ENCODE results near the gene MED31. TPM values are rescaled to one million over a fixed set of nuclear protein-coding genes. Genes with fewer than 3 reads are reported as not detected.

Gene MED31
- total and polyA plus RNA-seq, 9 donors, result 13.6 to 20.2 (median 15.5) TPM

- 79% methylated on average over 3 of the region's 3 CpGs for WGBS (ENCODE audit: insufficient coverage)
- no peaks in the 10 kb centered on the region for H3K36me3 ChIP-seq (ENCODE audit: control insufficient read depth, insufficient read depth, low read length)
- no peak for DNase-seq
- no peak overlapping the region for H3K27ac ChIP-seq (ENCODE audit: low read length)
- no peak overlapping the region for H3K4me3 ChIP-seq (ENCODE audit: low read length)
- H3K9me3 ChIP-seq (replicated peaks; ENCODE audit: control insufficient read depth, low read depth, low read length), result no peaks in the 10 kb centered on the region
- no peaks in the 10 kb centered on the region for H3K4me1 ChIP-seq (ENCODE audit: control insufficient read depth, insufficient read depth, low read length)
- peaks cover 10% of the 10 kb centered on the region for H3K27me3 ChIP-seq (ENCODE audit: control insufficient read depth, insufficient read depth, low read length)
Measured at GRCh38 chr17:6691546-6691945, 40.1 kb upstream of the MED31 start.

GRCh38 chr17:6690641-6691040, 39.2 kb upstream of the MED31 start:
- Histone ChIP-seq H3K27me3 (ENCODE audit: control insufficient read depth, insufficient read depth, low read length) (peaks cover 10% of the 10 kb centered on the region), H3K36me3 (ENCODE audit: control insufficient read depth, insufficient read depth, low read length) (no peaks in the 10 kb centered on the region), H3K4me1 (ENCODE audit: control insufficient read depth, insufficient read depth, low read length) (no peaks in the 10 kb centered on the region), H3K27ac (ENCODE audit: low read length) (no peak overlapping the region), H3K9me3 (replicated peaks; ENCODE audit: control insufficient read depth, low read depth, low read length) (no peaks in the 10 kb centered on the region), H3K4me3 (ENCODE audit: low read length) (no peak overlapping the region)
- no peak for DNase-seq
- WGBS (ENCODE audit: insufficient coverage), result 76% methylated on average over 9 of the region's 11 CpGs

GRCh38 chr17:6688944-6689343, 37.5 kb upstream of the MED31 start:
- Histone ChIP-seq H3K27me3 (ENCODE audit: control insufficient read depth, insufficient read depth, low read length) (peaks cover 10% of the 10 kb centered on the region), H3K4me1 (ENCODE audit: control insufficient read depth, insufficient read depth, low read length) (no peaks in the 10 kb centered on the region), H3K27ac (ENCODE audit: low read length) (no peak overlapping the region), H3K4me3 (ENCODE audit: low read length) (no peak overlapping the region), H3K9me3 (replicated peaks; ENCODE audit: control insufficient read depth, low read depth, low read length) (no peaks in the 10 kb centered on the region), H3K36me3 (ENCODE audit: control insufficient read depth, insufficient read depth, low read length) (no peaks in the 10 kb centered on the region)
- WGBS (ENCODE audit: insufficient coverage), result 85% methylated on average over 9 of the region's 9 CpGs
- DNase-seq, result no peak

- WGBS (ENCODE audit: insufficient coverage), result 78% methylated on average over 2 of the region's 4 CpGs
- no peaks in the 10 kb centered on the region for H3K9me3 ChIP-seq (replicated peaks; ENCODE audit: control insufficient read depth, low read depth, low read length)
- peaks cover 7% of the 10 kb centered on the region for H3K27me3 ChIP-seq (ENCODE audit: control insufficient read depth, insufficient read depth, low read length)
- no peaks in the 10 kb centered on the region for H3K4me1 ChIP-seq (ENCODE audit: control insufficient read depth, insufficient read depth, low read length)
- DNase-seq, result no peak
- no peak overlapping the region for H3K4me3 ChIP-seq (ENCODE audit: low read length)
- H3K36me3 ChIP-seq (ENCODE audit: control insufficient read depth, insufficient read depth, low read length), result no peaks in the 10 kb centered on the region
- no peak overlapping the region for H3K27ac ChIP-seq (ENCODE audit: low read length)
Measured at GRCh38 chr17:6686026-6686425, 34.6 kb upstream of the MED31 start.

- 82% methylated on average over 14 of the region's 14 CpGs for WGBS (ENCODE audit: insufficient coverage)
- H3K36me3 ChIP-seq (ENCODE audit: control insufficient read depth, insufficient read depth, low read length), result no peaks in the 10 kb centered on the region
- H3K4me1 ChIP-seq (ENCODE audit: control insufficient read depth, insufficient read depth, low read length), result no peaks in the 10 kb centered on the region
Measured at GRCh38 chr17:6684881-6685767, 33.7 kb upstream of the MED31 start.

GRCh38 chr17:6684460-6684783, 33.0 kb upstream of the MED31 start:
- Histone ChIP-seq H3K9me3 (replicated peaks; ENCODE audit: control insufficient read depth, low read depth, low read length) (no peaks in the 10 kb centered on the region), H3K27ac (ENCODE audit: low read length) (no peak overlapping the region), H3K36me3 (ENCODE audit: control insufficient read depth, insufficient read depth, low read length) (no peaks in the 10 kb centered on the region), H3K4me3 (ENCODE audit: low read length) (no peak overlapping the region), H3K27me3 (ENCODE audit: control insufficient read depth, insufficient read depth, low read length) (peaks cover 5% of the 10 kb centered on the region), H3K4me1 (ENCODE audit: control insufficient read depth, insufficient read depth, low read length) (no peaks in the 10 kb centered on the region)
- whole genome bisulfite sequencing (ENCODE audit: insufficient coverage), result no CpG with 5 or more reads among the region's 7 CpGs
- no peak for DNase-seq

More at GRCh38 chr17:6684881-6685767, 33.7 kb upstream of the MED31 start:
- Histone ChIP-seq H3K27ac (ENCODE audit: low read length) (no peak overlapping the region), H3K9me3 (replicated peaks; ENCODE audit: control insufficient read depth, low read depth, low read length) (no peaks in the 10 kb centered on the region), H3K27me3 (ENCODE audit: control insufficient read depth, insufficient read depth, low read length) (peaks cover 5% of the 10 kb centered on the region), H3K4me3 (ENCODE audit: low read length) (no peak overlapping the region)
- DNase-seq, result no peak

- Histone ChIP-seq H3K27ac (ENCODE audit: low read length) (no peak overlapping the region), H3K4me3 (ENCODE audit: low read length) (no peak overlapping the region), H3K9me3 (replicated peaks; ENCODE audit: control insufficient read depth, low read depth, low read length) (no peaks in the 10 kb centered on the region), H3K36me3 (ENCODE audit: control insufficient read depth, insufficient read depth, low read length) (no peaks in the 10 kb centered on the region), H3K27me3 (ENCODE audit: control insufficient read depth, insufficient read depth, low read length) (peaks cover 2% of the 10 kb centered on the region), H3K4me1 (ENCODE audit: control insufficient read depth, insufficient read depth, low read length) (no peaks in the 10 kb centered on the region)
- no CpG with 5 or more reads among the region's 3 CpGs for WGBS (ENCODE audit: insufficient coverage)
- DNase-seq, result no peak
Measured at GRCh38 chr17:6683730-6684459, 32.5 kb upstream of the MED31 start.

GRCh38 chr17:6683081-6683684, 31.8 kb upstream of the MED31 start:
- Histone ChIP-seq H3K4me3 (ENCODE audit: low read length) (no peak overlapping the region), H3K9me3 (replicated peaks; ENCODE audit: control insufficient read depth, low read depth, low read length) (no peaks in the 10 kb centered on the region), H3K36me3 (ENCODE audit: control insufficient read depth, insufficient read depth, low read length) (no peaks in the 10 kb centered on the region), H3K27ac (ENCODE audit: low read length) (no peak overlapping the region), H3K27me3 (ENCODE audit: control insufficient read depth, insufficient read depth, low read length) (peaks cover 8% of the 10 kb centered on the region), H3K4me1 (ENCODE audit: control insufficient read depth, insufficient read depth, low read length) (no peaks in the 10 kb centered on the region)
- no CpG with 5 or more reads among the region's 3 CpGs for WGBS (ENCODE audit: insufficient coverage)
- DNase-seq, result no peak

GRCh38 chr17:6682339-6682738, 30.9 kb upstream of the MED31 start:
- Histone ChIP-seq H3K27me3 (ENCODE audit: control insufficient read depth, insufficient read depth, low read length) (peaks cover 10% of the 10 kb centered on the region), H3K4me3 (ENCODE audit: low read length) (no peak overlapping the region), H3K36me3 (ENCODE audit: control insufficient read depth, insufficient read depth, low read length) (no peaks in the 10 kb centered on the region), H3K4me1 (ENCODE audit: control insufficient read depth, insufficient read depth, low read length) (no peaks in the 10 kb centered on the region), H3K27ac (ENCODE audit: low read length) (no peak overlapping the region), H3K9me3 (replicated peaks; ENCODE audit: control insufficient read depth, low read depth, low read length) (no peaks in the 10 kb centered on the region)
- WGBS (ENCODE audit: insufficient coverage), result 82% methylated on average over 4 of the region's 4 CpGs
- DNase-seq, result no peak

GRCh38 chr17:6681671-6682070, 30.3 kb upstream of the MED31 start:
- Histone ChIP-seq H3K4me1 (ENCODE audit: control insufficient read depth, insufficient read depth, low read length) (peaks cover 6% of the 10 kb centered on the region), H3K36me3 (ENCODE audit: control insufficient read depth, insufficient read depth, low read length) (no peaks in the 10 kb centered on the region), H3K9me3 (replicated peaks; ENCODE audit: control insufficient read depth, low read depth, low read length) (no peaks in the 10 kb centered on the region), H3K4me3 (ENCODE audit: low read length) (no peak overlapping the region), H3K27ac (ENCODE audit: low read length) (no peak overlapping the region), H3K27me3 (ENCODE audit: control insufficient read depth, insufficient read depth, low read length) (peaks cover 12% of the 10 kb centered on the region)
- 75% methylated on average over 2 of the region's 5 CpGs for WGBS (ENCODE audit: insufficient coverage)
- no peak for DNase-seq
